ENCODE results near the gene TAS2R41. TPM values are rescaled to one million over a fixed set of nuclear protein-coding genes. Genes with fewer than 3 reads are reported as not detected.

Gene TAS2R41
- total and polyA plus RNA-seq, 2 of the 13 experiments (the other 11 are each of a cell fraction or from before 2014, with no cell fraction given): not detected

- no peak for DNase-seq (ENCODE audit: low spot score)
- WGBS (ENCODE audit: low lambda C conversion rate): 42% methylated on average over 10 of the region's 10 CpGs
- in situ Hi-C loops (cut with HindIII; ENCODE audit: extremely low pct_ligation_motif_present, low pct_unique_long_range_greater_than_20kb): no loop called here
Observed at GRCh38 chr7:143429770-143430698, 47.6 kb upstream of the TAS2R41 start.

GRCh38 chr7:143431109-143431508 lies 46.6 kb upstream of the TAS2R41 start:
- FAIRE-seq (no peak), DNase-seq (ENCODE audit: low spot score) (no peak), ATAC-seq (no peak)
- H3K36me3 ChIP-seq (replicated peaks in 1 of 2; ENCODE audit: control insufficient read depth in 1 of 2, insufficient read depth in 2 of 2, low read length in 2 of 2): no peaks in the 10 kb centered on the region
- no peaks in the 10 kb centered on the region for H3K4me1 ChIP-seq (ENCODE audit: insufficient read depth, low read length)
- no peak overlapping the region for H3K27ac ChIP-seq (ENCODE audit: extremely low read length, insufficient read depth, low read length)
- no peak overlapping the region for H3K9ac ChIP-seq (ENCODE audit: insufficient read depth, low read depth, low read length)
- no peaks in the 10 kb centered on the region for H3K27me3 ChIP-seq (ENCODE audit: control insufficient read depth in 1 of 2, insufficient read depth in 2 of 2, low read length in 2 of 2)
- ChIA-PET POLR2A (no interaction called here), CTCF (ENCODE audit: low intra/inter-chr PET ratio, low total read pairs) (no interaction called here)
- no peak for TF ChIP-seq KAT7 (CRISPR knock-in tag; IDR thresholded peaks at IDR 0.05; ENCODE audit: borderline replicate concordance)
- TF ChIP-seq KDM5A (IDR thresholded peaks at IDR 0.05; ENCODE audit: borderline replicate concordance, low read length): no peak
- TF ChIP-seq PHF21A (CRISPR knock-in tag; IDR thresholded peaks at IDR 0.05): no peak
- TF ChIP-seq CSRNP1 (CRISPR knock-in tag; IDR thresholded peaks at IDR 0.05): no peak
- no peak for TF ChIP-seq IRF1 (CRISPR knock-in tag; IDR thresholded peaks at IDR 0.05; ENCODE audit: low read depth)
- intact Hi-C loops (cut with micrococcal nuclease; ENCODE audit: unreplicated experiment): no loop called here
- H3K79me2 ChIP-seq (ENCODE audit: insufficient read depth, low read length): no peaks in the 10 kb centered on the region
- 39% methylated on average over 2 of the region's 2 CpGs for WGBS (ENCODE audit: low lambda C conversion rate)
- no peak overlapping the region for H3K4me3 ChIP-seq (replicated peaks in 1 of 3; ENCODE audit: insufficient read depth in 1 of 3, low read depth in 2 of 3, low read length in 3 of 3)
- in situ Hi-C loops (cut with HindIII; ENCODE audit: extremely low pct_ligation_motif_present, low pct_unique_long_range_greater_than_20kb): no loop called here
- BruUV-seq (replicated peaks): no TSS peak
- no peak overlapping the region for H2AFZ ChIP-seq (ENCODE audit: low read length)
- H3K4me2 ChIP-seq (ENCODE audit: low read depth, low read length): no peak overlapping the region
- H3K9me3 ChIP-seq (ENCODE audit: low read length): no peaks in the 10 kb centered on the region
- H4K20me1 ChIP-seq (ENCODE audit: insufficient read depth, low read length): no peaks in the 10 kb centered on the region

More at GRCh38 chr7:143429770-143430698, 47.6 kb upstream of the TAS2R41 start:
- intact Hi-C loops (cut with micrococcal nuclease; ENCODE audit: unreplicated experiment): no loop called here
- H2AFZ ChIP-seq (ENCODE audit: low read length): no peak overlapping the region
- no peak overlapping the region for H3K4me3 ChIP-seq (replicated peaks in 1 of 3; ENCODE audit: insufficient read depth in 1 of 3, low read depth in 2 of 3, low read length in 3 of 3)
- no peaks in the 10 kb centered on the region for H4K20me1 ChIP-seq (ENCODE audit: insufficient read depth, low read length)
- H3K4me2 ChIP-seq (ENCODE audit: low read depth, low read length): no peak overlapping the region
- H3K4me1 ChIP-seq (ENCODE audit: insufficient read depth, low read length): no peaks in the 10 kb centered on the region
- no peak overlapping the region for H3K9ac ChIP-seq (ENCODE audit: insufficient read depth, low read depth, low read length)
- no peak overlapping the region for H3K27ac ChIP-seq (ENCODE audit: extremely low read length, insufficient read depth, low read length)
- no TSS peak for BruUV-seq (replicated peaks)
- no peak for FAIRE-seq
- no peaks in the 10 kb centered on the region for H3K9me3 ChIP-seq (ENCODE audit: low read length)
- POLR2A ChIA-PET: no interaction called here
- no peak for TF ChIP-seq ZBTB3 (CRISPR knock-in tag; IDR thresholded peaks at IDR 0.05; ENCODE audit: borderline replicate concordance, low read depth)
- TF ChIP-seq ZNF282 (IDR thresholded peaks at IDR 0.05; ENCODE audit: partially characterized antibody): no peak
- no peak for TF ChIP-seq TEAD3 (CRISPR knock-in tag; optimal IDR thresholded peaks at IDR 0.05; ENCODE audit: borderline replicate concordance)
- CTCF ChIA-PET (ENCODE audit: low intra/inter-chr PET ratio, low total read pairs): no interaction called here
- no peaks in the 10 kb centered on the region for H3K79me2 ChIP-seq (ENCODE audit: insufficient read depth, low read length)
- no peaks in the 10 kb centered on the region for H3K27me3 ChIP-seq (ENCODE audit: control insufficient read depth in 1 of 2, insufficient read depth in 2 of 2, low read length in 2 of 2)
- H3K36me3 ChIP-seq (replicated peaks in 1 of 2; ENCODE audit: control insufficient read depth in 1 of 2, insufficient read depth in 2 of 2, low read length in 2 of 2): no peaks in the 10 kb centered on the region
- ATAC-seq: no peak
